Parathyroid adenoma (tissue), 2 donors: ENCODE results near the gene USP2.
"Not testable (repeated sequence)": the region's sequence is repeated elsewhere in the genome, so short reads cannot be mapped to it uniquely, and the experiment has no call there.

Experiments used
- H2AFZ ChIP-seq: fragments of 300-600 bp; sonication (generic); one replicate; pipeline ENCODE4 v1.7.0; 2017; ENCODE audit warnings: antibody characterized with exemption, mild to moderate bottlenecking
- H3K27ac ChIP-seq: fragments of 300-600 bp; sonication (generic); one replicate; pipeline ENCODE4 v1.7.0; 2017
- H3K27me3 ChIP-seq: fragments of 300-600 bp; sonication (generic); one replicate; pipeline ENCODE4 v1.7.0; 2017; ENCODE audit warnings: low read length; ENCODE audit not compliant: control insufficient read depth, insufficient read depth
- H3K36me3 ChIP-seq: fragments of 300-600 bp; sonication (generic); one replicate; pipeline ENCODE4 v1.7.0; 2017; ENCODE audit warnings: low read length; ENCODE audit not compliant: control insufficient read depth, insufficient read depth
- H3K4me1 ChIP-seq: fragments of 300-600 bp; sonication (generic); one replicate; pipeline ENCODE4 v1.7.0; 2017; ENCODE audit warnings: control low read depth
- H3K4me2 ChIP-seq: fragments of 300-600 bp; sonication (generic); one replicate; pipeline ENCODE4 v1.7.0; 2017; ENCODE audit warnings: low read length
- H3K4me3 ChIP-seq: fragments of 300-600 bp; sonication (generic); one replicate; pipeline ENCODE4 v1.7.0; 2017; ENCODE audit warnings: low read depth, low read length
- H3K79me2 ChIP-seq: fragments of 300-600 bp; sonication (generic); one replicate; pipeline ENCODE4 v1.7.0; 2017; ENCODE audit warnings: control low read depth
- H3K9ac ChIP-seq: fragments of 300-600 bp; sonication (generic); one replicate; pipeline ENCODE4 v1.7.0; 2017; ENCODE audit warnings: mild to moderate bottlenecking
- H3K9me3 ChIP-seq: fragments of 300-600 bp; sonication (generic); one replicate; pipeline ENCODE4 v1.7.0; 2017; ENCODE audit warnings: low read length; ENCODE audit not compliant: control insufficient read depth
- CTCF ChIP-seq: fragments of 300-600 bp; sonication (generic); IDR thresholded peaks from one replicate; pipeline ENCODE4 v1.7.0; 2017; ENCODE audit warnings: antibody characterized with exemption, mild to moderate bottlenecking
- donor health status: primary hyperparathyroidism.

USP2 gene

DNA sequence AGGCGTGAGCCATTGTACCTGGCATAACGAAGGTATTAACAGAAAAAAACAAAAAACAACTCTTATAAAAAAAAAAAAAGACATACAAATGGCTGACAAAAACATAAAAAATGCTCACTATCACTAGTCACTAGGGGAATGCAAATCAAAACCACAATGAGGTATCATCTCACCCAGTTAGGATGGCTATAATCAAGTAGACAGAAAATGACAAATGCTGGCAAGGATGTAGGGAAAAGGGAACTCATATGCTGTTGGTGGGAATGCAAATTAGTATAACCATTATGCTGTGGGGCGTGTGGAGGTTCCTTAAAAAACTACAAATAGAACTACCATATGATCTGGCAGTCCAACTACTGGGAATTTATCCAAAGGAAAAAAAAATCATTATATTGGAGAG, 24.5 kb upstream of the USP2 start:
- no peak overlapping the region for H2AFZ ChIP-seq
- H3K79me2 ChIP-seq, result no peaks in the 10 kb centered on the region
- no peaks in the 10 kb centered on the region for H3K9me3 ChIP-seq
- no peak overlapping the region for H3K9ac ChIP-seq
- no peaks in the 10 kb centered on the region for H3K36me3 ChIP-seq
- TF ChIP-seq CTCF, result no peak
- no peaks in the 10 kb centered on the region for H3K27me3 ChIP-seq
- no peak overlapping the region for H3K4me3 ChIP-seq
- no peak overlapping the region for H3K4me2 ChIP-seq
- no peak overlapping the region for H3K27ac ChIP-seq
- no peaks in the 10 kb centered on the region for H3K4me1 ChIP-seq

- H2AFZ ChIP-seq, H3K4me2 ChIP-seq, H3K27me3 ChIP-seq, H3K4me1 ChIP-seq, H3K27ac ChIP-seq, H3K4me3 ChIP-seq, H3K36me3 ChIP-seq, H3K9ac ChIP-seq, H3K9me3 ChIP-seq, H3K79me2 ChIP-seq: not testable (repeated sequence)
These were observed 24.0 kb upstream of the USP2 start for GRCh38 chr11:119405448-119405847.

DNA sequence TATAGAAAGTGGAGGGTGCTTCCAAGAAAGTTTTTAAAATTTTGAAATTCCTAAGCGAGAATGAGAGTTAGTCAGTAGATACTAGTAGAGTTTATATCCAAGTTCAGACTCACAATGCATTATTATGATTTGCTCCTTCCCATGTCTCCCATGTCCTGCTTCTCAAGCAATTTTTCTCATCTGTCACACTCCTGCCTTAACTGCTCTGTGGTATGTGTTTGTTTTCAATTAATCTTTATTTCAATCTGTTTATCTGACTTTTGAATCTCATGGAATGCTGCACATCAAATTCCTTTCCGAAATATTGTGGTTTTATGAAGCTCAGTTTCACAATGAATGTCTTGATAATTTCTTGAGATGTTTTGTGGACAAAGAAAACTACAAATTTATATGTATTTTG, 23.4 kb upstream of the USP2 start:
- Histone ChIP-seq H3K36me3 (no peaks in the 10 kb centered on the region), H3K4me1 (no peaks in the 10 kb centered on the region), H3K27me3 (no peaks in the 10 kb centered on the region), H3K4me3 (no peak overlapping the region), H2AFZ (no peak overlapping the region), H3K9me3 (no peaks in the 10 kb centered on the region), H3K4me2 (no peak overlapping the region), H3K79me2 (no peaks in the 10 kb centered on the region), H3K27ac (no peak overlapping the region), H3K9ac (no peak overlapping the region)
- no peak for TF ChIP-seq CTCF

DNA sequence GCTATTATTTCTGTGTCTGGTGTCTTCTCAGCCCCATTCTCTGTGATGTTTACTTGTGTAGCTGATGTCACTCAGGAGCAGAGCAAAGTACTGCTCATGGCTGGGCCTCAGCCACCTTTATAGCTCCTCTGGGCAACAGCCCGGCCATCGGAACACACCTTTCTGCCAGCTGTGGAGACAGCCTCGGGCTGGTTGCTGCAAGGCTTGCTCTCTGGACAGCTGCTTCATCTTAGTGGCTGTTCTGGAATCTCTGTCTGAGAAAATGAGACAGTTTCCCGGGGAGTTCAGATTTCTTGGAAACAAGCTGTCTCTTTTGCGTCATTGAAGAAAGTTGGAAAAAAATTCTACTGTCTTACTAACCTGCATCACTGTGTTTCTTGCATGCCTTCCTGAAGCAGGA, 21.5 kb upstream of the USP2 start:
- Histone ChIP-seq H3K9me3 (no peaks in the 10 kb centered on the region), H3K4me2 (no peak overlapping the region), H2AFZ (no peak overlapping the region), H3K4me3 (no peak overlapping the region), H3K27ac (no peak overlapping the region), H3K27me3 (no peaks in the 10 kb centered on the region), H3K36me3 (no peaks in the 10 kb centered on the region), H3K79me2 (no peaks in the 10 kb centered on the region), H3K9ac (no peak overlapping the region), H3K4me1 (no peaks in the 10 kb centered on the region)
- no peak for TF ChIP-seq CTCF

GRCh38 chr11:119402470-119402869, 21.0 kb upstream of the USP2 start:
- no peaks in the 10 kb centered on the region for H3K9me3 ChIP-seq
- no peak for TF ChIP-seq CTCF

More at GRCh38 chr11:119402470-119402869, 21.0 kb upstream of the USP2 start:
- H3K9ac ChIP-seq, result no peak overlapping the region
- no peak overlapping the region for H3K4me3 ChIP-seq
- H2AFZ ChIP-seq, result no peak overlapping the region
- H3K27me3 ChIP-seq, result no peaks in the 10 kb centered on the region
- no peaks in the 10 kb centered on the region for H3K36me3 ChIP-seq
- no peaks in the 10 kb centered on the region for H3K4me1 ChIP-seq
- H3K27ac ChIP-seq, result no peak overlapping the region
- H3K4me2 ChIP-seq, result no peak overlapping the region
- H3K79me2 ChIP-seq, result no peaks in the 10 kb centered on the region
